ENCODE data around the gene SLC15A2. TPM values are rescaled to one million over a fixed set of nuclear protein-coding genes. Genes with fewer than 3 reads are reported as not detected.
"Not testable (repeated sequence)": the region's sequence is repeated elsewhere in the genome, so short reads cannot be mapped to it uniquely, and the experiment has no call there.

The SLC15A2 gene, protein sequence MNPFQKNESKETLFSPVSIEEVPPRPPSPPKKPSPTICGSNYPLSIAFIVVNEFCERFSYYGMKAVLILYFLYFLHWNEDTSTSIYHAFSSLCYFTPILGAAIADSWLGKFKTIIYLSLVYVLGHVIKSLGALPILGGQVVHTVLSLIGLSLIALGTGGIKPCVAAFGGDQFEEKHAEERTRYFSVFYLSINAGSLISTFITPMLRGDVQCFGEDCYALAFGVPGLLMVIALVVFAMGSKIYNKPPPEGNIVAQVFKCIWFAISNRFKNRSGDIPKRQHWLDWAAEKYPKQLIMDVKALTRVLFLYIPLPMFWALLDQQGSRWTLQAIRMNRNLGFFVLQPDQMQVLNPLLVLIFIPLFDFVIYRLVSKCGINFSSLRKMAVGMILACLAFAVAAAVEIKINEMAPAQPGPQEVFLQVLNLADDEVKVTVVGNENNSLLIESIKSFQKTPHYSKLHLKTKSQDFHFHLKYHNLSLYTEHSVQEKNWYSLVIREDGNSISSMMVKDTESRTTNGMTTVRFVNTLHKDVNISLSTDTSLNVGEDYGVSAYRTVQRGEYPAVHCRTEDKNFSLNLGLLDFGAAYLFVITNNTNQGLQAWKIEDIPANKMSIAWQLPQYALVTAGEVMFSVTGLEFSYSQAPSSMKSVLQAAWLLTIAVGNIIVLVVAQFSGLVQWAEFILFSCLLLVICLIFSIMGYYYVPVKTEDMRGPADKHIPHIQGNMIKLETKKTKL
- polyA plus RNA-seq (2013, experiment 1 of 2; ENCODE audit: insufficient read length): 0.10 TPM
- 0.37 TPM for polyA plus RNA-seq (2013, experiment 2 of 2; ENCODE audit: insufficient read length)

DNA sequence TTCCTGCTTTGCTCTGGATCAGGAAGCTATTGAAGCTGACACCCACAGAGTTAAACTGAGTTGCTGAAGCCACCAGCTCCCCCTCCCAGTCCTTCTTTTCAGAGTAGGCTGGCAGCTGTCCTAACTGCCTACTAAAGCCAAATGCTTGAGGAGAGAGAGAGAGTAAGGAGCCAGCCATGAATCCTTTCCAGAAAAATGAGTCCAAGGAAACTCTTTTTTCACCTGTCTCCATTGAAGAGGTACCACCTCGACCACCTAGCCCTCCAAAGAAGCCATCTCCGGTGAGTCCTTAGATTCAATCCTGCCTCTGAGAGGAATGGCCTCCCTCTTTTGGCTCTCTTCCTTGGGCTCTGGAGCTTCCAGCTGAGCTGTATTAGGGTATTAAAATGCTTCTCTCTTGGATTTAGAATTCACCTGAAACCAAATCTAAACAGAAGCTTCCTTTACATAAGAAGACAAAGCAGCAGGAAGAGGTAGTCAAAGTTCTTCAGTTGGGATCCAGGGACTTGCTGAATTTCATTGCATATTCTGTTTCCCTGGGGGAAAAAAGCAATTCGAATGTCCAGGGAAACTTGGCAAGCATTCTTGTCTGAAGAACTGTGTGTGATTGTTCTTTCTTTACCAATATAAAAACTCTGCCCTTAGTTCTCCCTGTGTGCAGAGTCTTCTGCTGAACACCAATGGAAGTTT, at the start of gene SLC15A2:
SLC15A2 (plus strand) TSS at position 101 of the 690 bp plus-strand sequence; CDS start at position 177, 76 bp downstream.
- no peak for DNase-seq

DNA sequence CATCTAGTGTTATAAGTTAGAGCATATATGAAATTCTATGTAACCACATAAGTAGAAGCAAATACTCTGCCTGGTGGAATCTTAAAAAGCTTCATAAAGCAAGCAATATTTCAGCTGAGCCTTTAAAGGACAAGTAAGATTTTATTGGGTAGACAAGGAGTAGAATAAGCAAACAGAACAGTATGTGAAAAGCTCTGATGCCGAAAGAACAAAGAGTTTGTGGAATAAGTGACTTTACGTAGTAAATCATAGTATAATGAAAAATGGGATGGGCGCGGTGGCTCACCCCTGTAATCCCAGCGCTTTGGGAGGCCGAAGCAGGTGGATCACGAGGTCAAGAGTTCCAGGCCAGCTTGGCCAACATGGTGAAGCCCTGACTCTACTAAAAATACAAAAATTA, 49.3 kb upstream of the SLC15A2 start:
- no peak for DNase-seq

DNA sequence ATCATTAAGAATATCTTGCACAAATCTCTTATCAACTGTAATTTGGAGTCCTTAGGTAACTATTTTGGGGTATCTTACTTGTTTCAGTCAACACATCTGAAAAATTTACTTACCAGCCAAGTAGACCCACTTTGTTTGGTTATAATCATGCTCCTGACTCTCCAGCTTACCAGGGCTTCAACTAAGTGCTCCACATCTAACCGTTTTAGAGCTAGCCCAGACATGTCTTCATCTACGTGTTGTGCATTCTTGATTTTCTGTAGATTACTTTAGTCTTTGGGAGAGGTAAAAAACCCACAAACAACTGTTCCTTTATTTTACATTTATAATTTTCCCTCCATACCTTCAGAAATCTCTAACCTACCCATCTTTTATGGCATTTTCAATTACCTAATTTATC, 41.9 kb upstream of the SLC15A2 start:
- no peak for DNase-seq

DNA sequence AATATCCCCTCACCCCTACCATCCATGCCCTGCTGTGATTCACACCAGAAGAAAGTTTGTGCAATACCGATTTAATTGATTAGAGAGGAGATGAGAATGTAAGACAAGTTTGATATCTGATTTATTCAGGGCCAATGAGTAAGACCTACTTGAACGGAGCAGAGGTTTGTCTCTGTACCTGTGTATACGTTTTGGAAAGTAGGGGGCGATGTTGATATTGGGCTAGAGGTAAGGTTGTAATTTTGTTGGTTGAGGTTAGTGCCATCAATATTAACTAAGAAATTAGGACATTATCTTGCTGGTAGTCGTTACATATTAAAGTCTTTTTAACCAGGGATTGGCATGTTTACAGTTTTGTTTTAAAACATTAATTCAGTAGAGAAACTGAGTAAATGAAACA, 38.6 kb upstream of the SLC15A2 start:
- DNase-seq: no peak

DNA sequence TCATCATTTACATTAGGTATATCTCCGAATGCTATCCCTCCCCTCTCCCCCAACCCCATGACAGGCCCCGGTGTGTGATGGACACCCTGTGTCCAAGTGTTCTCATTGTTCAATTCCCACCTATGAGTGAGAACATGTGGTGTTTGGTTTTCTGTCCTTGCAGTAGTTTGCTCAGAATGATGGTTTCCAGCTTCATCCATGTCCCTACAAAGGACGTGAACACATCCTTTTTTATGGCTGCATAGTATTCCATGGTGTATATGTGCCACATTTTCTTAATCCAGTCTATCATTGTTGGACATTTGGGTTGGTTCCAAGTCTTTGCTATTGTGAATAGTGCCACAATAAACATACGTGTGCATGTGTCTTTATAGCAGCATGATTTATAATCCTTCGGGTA, 36.4 kb upstream of the SLC15A2 start:
- not testable (repeated sequence) for DNase-seq

DNA sequence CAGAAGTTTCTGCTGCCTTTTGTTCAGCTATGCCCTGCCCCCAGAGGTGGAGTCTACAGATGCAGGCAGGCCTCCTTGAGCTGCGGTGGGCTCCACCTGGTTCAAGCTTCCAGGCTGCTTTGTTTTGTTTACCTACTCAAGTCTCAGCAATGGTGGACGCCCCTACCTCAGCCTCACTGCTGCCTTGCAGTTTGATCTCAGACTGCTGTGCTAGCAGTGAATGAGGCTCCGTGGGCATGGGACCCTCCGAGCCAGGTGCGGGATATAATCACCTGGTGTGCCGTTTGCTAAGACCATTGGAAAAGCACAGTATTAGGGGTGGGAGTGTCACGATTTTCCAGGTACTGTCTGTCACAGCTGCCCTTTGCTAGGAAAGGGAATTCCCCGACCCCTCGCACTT, 31.0 kb upstream of the SLC15A2 start:
- DNase-seq: not testable (repeated sequence)

DNA sequence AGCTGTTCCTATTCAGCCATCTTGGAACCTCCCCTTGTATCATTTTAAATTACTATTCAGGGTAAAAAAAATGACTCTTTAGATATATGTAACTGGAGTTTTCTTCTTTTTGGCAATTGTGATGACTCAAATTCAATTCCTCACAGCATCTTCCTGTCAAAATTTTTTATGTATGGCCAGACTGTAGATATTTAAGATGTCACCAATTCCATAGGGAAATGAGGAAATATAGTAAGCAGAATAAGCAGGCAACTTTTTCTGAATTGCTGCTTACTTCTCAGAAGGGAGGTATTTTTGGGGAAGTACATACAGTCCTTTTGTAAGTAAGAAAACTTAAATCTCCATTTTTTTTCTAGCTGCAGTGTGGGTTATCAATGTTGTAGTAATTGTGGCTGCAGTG, 30.4 kb upstream of the SLC15A2 start:
- no peak for DNase-seq

DNA sequence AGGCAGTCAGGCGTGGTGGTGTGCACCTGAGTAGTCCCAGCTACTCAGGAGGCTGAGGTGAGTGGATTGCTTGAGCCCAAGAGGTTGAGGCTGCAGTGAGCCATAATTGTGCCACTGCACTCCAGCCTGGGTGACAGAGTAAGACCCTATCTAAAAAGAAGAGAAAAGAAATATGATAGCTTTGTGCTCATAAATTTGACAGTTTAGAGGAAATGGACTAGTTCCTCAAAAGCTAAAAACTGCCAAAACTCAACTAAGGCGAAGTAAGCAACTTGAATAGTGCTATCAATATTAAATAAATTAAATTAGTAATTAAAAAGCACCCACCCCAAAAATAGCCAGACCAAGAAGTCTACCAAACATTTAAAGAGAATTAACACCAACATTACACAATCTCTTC, 24.5 kb upstream of the SLC15A2 start:
- no peak for DNase-seq

DNA sequence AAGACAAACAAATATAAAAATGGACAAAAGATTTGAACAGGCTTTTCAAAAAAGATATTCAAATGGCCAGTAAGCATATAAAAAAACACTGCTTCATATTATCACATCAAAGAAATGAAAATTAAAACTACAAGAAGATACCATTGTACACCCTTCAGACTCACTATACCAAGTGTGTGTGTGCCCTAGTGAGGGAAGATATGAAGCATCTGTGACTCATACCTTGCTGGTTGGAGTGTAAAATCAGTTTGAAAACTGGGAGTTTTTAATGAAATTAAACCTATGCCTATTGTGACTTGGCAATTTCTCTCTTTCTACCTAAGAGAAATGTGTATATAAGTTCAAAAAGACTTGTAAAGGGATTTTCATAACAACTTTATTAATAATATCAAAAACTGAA, 23.5 kb upstream of the SLC15A2 start:
- no peak for DNase-seq

DNA sequence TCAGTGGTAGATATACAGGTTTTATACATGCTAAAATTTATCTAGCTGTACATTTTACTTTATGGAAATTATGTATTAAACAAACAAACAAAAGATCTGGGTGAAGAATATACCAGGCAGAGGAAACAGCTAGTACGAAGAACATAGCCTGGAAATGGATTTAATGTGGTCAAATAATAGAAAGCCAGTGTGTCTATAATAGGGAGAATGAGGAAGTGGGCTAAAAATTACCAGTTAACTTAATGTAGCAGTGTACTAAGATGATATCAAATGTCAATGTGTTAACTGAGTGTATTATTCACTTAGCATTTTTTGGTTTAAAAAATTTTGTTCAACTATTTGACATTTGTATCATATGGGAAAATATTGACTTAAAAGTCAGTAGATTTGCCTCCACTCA, 22.8 kb upstream of the SLC15A2 start:
- no peak for DNase-seq

DNA sequence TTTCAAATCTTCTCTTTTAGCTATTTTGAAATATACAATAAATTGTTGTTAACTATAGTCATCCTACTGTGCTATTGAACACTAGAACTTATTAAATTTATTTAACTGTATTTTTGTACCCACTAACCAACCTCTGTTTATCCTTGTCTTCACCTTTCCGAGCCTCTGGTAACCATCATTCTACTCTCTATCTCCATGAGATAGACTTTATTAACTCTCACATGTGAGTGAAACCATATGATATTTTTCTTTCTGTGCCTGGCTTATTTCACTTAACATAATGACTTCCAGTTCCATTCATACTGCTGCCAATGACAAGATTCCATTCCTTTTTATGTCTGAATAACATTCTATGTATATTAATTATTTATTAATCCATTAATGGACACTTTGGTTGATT, 15.8 kb upstream of the SLC15A2 start:
- DNase-seq: no peak

DNA sequence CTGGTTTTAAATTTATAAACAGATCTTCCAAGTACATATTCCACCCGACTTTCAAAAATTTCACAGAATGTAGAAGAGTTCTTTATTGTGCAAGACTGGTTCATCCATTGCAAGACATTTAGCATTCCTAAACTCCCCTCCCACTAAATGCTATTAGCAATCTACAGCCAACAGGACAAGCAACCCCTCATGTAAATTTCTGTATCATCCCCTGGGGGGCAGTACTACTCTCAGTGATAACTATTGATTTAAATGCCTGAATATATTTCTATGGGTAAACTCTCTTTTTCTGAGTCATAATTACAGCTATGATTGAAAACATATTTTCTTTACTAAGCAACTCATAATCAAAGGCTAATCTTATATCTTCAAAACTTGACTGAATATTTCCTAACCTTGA, 10.7 kb upstream of the SLC15A2 start:
- peak; percentile 5 for DNase-seq

DNA sequence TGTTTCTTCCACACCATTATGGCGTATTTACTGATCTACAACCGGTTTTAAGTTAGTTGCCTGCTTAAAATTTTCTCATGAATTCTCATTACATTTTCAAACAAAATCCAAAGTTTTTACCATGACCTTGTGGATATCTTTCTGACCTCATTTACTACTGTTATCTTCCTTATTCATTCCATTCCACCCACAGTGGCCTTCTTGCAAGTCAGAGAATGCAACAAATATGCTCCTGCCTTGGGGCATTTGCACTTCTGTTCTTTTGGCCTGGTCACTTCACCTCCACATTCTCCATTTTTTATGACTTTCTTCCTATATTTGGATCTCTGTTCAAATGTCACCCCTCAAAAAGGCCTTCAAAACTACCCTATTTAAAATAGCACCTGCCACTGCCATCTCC, 8.8 kb upstream of the SLC15A2 start:
- peak; percentile 3 for DNase-seq

DNA sequence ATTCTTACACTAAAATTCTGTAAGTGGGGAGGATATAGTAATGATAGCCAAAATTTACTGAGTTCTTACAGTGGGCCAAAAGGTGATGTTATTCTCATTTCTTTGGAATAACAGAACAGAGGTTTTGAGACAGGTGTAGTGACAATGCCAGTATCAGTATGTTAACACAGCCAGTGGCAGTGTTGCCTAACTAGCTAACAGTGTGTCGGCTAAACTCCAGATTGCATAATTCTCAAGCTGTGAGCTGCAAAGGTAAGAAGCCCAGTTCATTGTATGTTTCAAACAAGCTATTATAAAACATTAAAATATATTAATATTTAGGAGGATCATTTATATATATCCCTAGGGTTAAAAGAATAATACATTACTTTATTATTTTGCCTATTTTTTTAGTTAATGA, 920 bp downstream of the SLC15A2 start:
- no peak for DNase-seq

DNA sequence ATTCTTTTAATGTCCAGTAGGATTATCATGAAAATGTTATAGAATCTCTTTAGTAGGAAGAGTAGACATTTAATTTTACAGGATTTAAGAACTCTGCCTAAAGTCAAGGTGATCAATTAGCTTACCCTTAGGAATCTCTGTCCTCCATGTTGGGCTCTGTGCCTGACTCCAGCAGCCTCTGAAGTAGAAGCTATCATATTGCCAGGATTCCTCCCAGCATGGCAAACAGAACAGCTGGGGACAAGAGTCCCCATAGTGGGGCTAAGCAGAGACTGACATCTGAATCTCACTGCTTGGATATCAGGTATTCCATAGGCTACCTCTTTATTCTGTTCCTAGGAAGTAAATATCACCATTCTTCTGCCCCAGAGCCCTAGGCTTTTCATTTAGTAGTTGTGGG, 1.5 kb downstream of the SLC15A2 start:
- no peak for DNase-seq

DNA sequence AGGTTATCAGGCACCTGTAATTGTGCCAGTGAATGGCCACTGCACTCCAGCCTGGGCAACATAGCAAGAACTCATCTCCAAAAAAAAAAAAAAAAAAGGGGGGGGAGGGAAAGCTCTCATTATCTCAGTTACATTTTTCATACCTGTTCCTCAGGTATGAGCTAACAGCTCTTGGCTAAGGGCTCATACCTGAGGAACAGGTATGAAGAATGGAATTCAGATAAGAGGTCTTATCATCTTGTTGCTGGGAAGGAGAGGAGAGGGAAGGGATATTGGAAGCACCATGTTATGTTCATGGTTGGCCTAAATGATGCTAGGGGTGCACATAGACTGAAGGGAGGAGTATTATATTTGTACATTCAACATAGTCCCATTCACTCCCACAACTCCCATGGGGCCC, 2.6 kb downstream of the SLC15A2 start:
- DNase-seq: no peak

DNA sequence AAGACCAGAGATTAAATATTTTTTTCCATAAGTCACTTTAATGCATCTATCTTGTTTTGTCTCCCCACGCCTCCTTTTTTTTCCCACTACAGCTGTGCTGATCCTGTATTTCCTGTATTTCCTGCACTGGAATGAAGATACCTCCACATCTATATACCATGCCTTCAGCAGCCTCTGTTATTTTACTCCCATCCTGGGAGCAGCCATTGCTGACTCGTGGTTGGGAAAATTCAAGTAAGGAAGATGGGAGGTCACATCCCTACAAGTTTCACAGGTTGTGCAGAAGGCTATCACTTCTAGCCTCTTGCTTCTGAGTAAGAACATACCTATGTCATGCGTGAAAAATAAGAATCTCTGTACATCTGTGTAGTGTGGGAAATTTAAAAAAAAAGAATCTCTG, 3.1 kb downstream of the SLC15A2 start:
- DNase-seq: no peak

DNA sequence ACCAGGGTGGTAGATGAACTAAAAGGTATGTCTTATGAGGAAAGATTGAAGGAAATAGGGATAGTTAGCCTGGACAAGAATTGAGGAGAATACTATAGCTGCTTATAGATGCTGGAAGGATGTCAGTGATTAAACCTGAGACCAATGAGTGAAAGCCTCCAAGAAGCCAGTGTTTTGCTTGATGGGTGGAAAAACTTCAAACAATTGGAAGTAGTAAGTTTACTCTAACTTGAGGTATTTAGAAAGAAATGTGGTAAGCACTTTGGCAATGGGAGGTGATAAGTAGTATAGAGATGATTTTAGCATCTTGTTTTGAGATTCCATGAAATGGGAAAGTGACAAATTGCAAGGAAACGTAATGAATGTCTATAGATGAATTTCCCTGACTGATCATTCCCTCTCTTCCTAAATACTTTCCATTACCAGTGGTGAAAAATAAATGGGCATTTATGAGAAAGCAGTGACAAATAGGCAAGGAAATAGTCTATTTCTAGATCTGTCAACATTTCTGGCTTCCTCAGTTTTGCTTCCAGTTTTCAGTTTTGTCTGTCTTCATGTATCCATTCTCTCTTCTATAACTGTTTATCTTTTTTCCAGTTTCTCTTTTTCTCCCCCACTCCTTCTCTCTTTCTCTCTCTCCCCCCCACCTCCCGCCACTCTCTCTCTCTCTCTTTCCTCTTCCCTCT, 19.2 kb downstream of the SLC15A2 start:
- DNase-seq: no peak

DNA sequence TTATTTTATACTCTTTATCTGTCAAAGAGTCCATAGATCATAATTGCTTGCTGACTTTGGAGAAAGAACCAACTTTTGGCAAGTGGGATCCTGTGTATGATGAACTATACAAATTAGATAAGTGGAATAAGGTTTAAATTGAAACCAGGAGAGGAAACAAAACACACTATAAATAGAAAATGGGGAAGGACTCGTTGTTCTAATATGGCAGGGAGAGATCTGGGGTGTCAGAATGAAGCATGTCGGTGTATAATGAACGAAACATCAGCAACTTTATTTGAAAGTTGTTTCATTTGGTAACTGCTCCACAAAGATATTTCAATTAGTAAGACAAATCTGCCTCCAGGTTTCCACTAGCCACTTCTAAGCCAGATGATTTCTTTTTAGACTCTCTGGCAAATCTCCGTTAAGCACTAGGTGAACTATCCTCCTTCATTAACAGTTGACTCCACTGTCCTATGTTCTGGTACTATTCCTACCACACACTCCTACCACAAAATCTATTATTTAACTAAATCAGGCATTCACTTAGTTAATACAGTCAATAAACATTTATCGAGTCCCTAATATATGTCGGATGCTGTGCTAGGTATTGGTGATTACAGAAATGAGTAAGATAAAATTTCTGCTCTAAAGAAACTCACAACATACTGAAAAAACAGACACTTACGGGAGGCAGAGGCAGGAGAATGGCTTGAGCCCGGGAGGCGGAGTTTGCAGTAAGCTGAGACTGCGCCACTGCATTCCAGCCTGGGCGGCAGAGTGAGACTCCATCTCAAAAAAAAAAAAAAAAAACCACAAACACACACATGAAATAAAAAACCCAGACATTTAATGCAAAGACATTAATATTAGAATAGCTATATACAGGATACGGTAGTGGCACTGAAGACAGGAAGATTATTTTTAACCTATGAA, 20.1 kb downstream of the SLC15A2 start:
- DNase-seq: no peak

DNA sequence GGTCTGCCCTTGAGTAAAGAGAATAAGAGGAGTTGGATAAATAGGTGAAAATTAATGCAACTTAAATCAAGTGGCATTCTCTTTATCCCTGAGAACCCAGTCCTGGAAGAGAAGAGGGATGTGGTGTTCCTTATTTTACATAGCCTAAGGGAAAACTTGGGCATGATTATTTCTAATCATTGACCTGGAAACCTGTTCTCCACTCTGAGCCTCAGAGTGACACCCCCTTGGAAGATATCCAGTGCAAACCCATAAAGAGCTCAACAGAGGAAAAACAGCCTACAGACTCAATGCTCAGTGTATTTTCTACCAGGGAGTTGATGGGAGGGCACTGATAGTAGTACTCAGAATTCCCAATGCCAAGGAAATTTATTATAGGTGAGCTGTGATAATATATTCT, 22.0 kb downstream of the SLC15A2 start:
- DNase-seq: no peak

DNA sequence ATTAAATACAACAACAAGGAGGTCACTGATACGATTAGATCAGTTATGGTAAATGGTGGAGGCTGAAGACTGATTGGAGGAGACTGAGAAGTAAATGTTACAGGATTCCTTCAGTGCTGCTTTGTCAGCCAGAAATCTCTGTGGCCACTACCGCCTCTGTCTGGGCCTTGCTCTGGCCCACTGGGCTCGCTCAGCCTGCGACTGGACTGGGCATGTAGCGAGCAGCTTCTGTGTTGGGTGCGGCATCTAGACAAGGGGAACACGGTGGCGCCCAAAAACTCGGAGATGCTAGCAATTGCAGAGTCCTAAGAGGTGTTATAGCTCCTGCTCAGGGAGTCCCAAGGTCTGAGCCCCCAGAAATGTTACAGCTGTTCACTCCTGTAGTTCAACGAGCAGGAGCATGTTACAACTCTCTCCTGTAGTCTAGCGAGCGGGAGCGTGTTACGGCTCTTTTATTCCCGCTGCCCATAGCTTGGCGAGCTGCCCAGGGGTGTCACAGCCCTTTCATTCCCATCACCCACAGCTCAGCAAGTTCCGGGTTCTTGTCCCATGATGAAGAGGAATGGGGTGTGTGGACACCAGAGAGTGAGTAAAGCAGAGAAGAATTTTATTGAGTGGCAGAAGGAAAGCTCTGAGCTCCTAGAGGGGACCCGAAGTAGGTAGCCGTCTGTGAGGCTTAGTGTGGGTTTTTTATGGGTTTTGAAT, 24.7 kb downstream of the SLC15A2 start:
- DNase-seq: no peak

All from fibroblast of skin of back (primary cell).